ENCODE results near the gene ZNF385B. TPM values are rescaled to one million over a fixed set of nuclear protein-coding genes. Genes with fewer than 3 reads are reported as not detected.

Gene ZNF385B
- total RNA-seq, 1 experiment from 2014 or later: 9.3 TPM

DNA sequence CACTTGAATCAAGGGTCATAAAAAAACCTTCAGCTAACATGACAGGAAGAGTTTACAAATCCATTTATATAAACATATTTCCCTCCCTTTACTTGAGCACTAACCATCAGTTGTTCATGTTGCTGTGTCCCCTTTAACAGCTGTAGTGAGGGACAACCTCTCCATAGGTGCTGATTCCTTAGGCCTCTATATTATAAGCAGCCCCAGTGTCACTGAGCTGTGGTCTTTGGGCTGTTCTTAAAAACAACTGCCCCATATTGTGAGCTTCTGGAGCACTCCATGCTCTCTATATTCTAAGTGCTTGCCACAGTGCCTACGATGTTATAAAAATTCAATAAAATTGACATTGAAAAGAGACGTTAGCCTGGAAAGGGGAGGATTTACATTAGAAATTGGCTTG is 175.3 kb downstream of the ZNF385B start:
- H3K27ac ChIP-seq (ENCODE audit: low read depth, low read length): no peak overlapping the region
- no peaks in the 10 kb centered on the region for H3K9me2 ChIP-seq (ENCODE audit: insufficient read depth)
- no peaks in the 10 kb centered on the region for H3K4me1 ChIP-seq (ENCODE audit: control insufficient read depth in 1 of 2, insufficient read depth in 2 of 2, low read length in 2 of 2)
- POLR2A ChIA-PET: no interaction called here
- H3K4me3 ChIP-seq (replicated peaks in 1 of 2; ENCODE audit: low read depth in 1 of 2, low read length in 2 of 2): no peak overlapping the region
- no peaks in the 10 kb centered on the region for H3K9me3 ChIP-seq (ENCODE audit: control insufficient read depth in 1 of 2, insufficient read depth in 1 of 2, low read depth in 1 of 2, low read length in 2 of 2)
- intact Hi-C loops (cut with micrococcal nuclease): no loop called here
- H3K27me3 ChIP-seq (ENCODE audit: insufficient read depth, low read length): no peaks in the 10 kb centered on the region
- H3K4me2 ChIP-seq (ENCODE audit: low read length): no peak overlapping the region
- H3K9ac ChIP-seq (ENCODE audit: low read length): no peak overlapping the region
- no peak for DNase-seq (ENCODE audit: low read depth, low spot score)
- CTCF ChIA-PET: no interaction called here
- no peaks in the 10 kb centered on the region for H4K20me1 ChIP-seq (ENCODE audit: insufficient read depth)
- no peak overlapping the region for H2AFZ ChIP-seq (ENCODE audit: low read depth, low read length, poor library complexity, severe bottlenecking)
- TF ChIP-seq POLR2A (IDR thresholded peaks at IDR 0.05; ENCODE audit: borderline replicate concordance, extremely low read depth, insufficient read depth, insufficient read length): no peak
- no peak for TF ChIP-seq EGR1 (IDR thresholded peaks at IDR 0.05; ENCODE audit: low read depth)
- no peak for TF ChIP-seq JUND (IDR thresholded peaks at IDR 0.05)
- no peak for TF ChIP-seq ELF1 (IDR thresholded peaks at IDR 0.05; ENCODE audit: borderline replicate concordance, low read depth)
- TF ChIP-seq CEBPB (IDR thresholded peaks at IDR 0.05; ENCODE audit: low read depth): no peak
- no peak for TF ChIP-seq TCF7L2 (IDR thresholded peaks at IDR 0.05; ENCODE audit: borderline replicate concordance, extremely low read depth, insufficient read depth, insufficient read length)
- no peaks in the 10 kb centered on the region for H3K79me2 ChIP-seq (ENCODE audit: insufficient read depth, low read length)
- BruUV-seq (replicated peaks): no TSS peak
- H3K36me3 ChIP-seq (ENCODE audit: control insufficient read depth in 1 of 2, insufficient read depth in 2 of 2, low read length in 2 of 2): no peaks in the 10 kb centered on the region
- RAD21 ChIA-PET (ENCODE audit: low non-redundant PET in 1 of 2, low total read pairs in 2 of 2, uncharacterized antibody in 2 of 2, unreplicated experiment in 2 of 2): no interaction called here
- ATAC-seq: no peak

DNA sequence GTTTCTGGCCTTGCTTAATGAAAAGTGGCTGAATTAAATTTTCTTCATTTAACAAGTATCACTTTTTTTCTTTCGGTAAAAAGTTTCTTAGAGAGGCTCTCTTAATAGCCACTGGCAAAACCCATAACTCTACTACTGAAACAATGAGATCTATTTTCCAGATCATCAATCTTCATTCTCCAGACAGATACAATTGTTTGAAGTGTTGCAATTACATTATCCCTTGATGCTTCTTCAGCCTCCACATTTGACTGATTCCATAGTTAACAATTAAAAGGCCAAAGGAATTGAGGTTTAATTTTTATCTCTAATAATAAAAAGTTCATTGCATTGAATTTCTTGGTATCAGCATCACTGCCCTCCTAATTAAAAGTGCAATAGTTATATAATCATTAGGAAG is 176.3 kb downstream of the ZNF385B start:
- H3K9ac ChIP-seq (ENCODE audit: low read length): no peak overlapping the region
- no peaks in the 10 kb centered on the region for H3K9me2 ChIP-seq (ENCODE audit: insufficient read depth)
- DNase-seq (ENCODE audit: low read depth, low spot score) (no peak), ATAC-seq (no peak)
- H3K4me1 ChIP-seq (ENCODE audit: control insufficient read depth in 1 of 2, insufficient read depth in 2 of 2, low read length in 2 of 2): no peaks in the 10 kb centered on the region
- POLR2A ChIA-PET: no interaction called here
- RAD21 ChIA-PET (ENCODE audit: low non-redundant PET in 1 of 2, low total read pairs in 2 of 2, uncharacterized antibody in 2 of 2, unreplicated experiment in 2 of 2): no interaction called here
- H2AFZ ChIP-seq (ENCODE audit: low read depth, low read length, poor library complexity, severe bottlenecking): no peak overlapping the region
- H3K9me3 ChIP-seq (ENCODE audit: control insufficient read depth in 1 of 2, insufficient read depth in 1 of 2, low read depth in 1 of 2, low read length in 2 of 2): no peaks in the 10 kb centered on the region
- H3K27ac ChIP-seq (ENCODE audit: low read depth, low read length): no peak overlapping the region
- no TSS peak for BruUV-seq (replicated peaks)
- intact Hi-C loops (cut with micrococcal nuclease): no loop called here
- H3K79me2 ChIP-seq (ENCODE audit: insufficient read depth, low read length): no peaks in the 10 kb centered on the region
- no peaks in the 10 kb centered on the region for H3K27me3 ChIP-seq (ENCODE audit: insufficient read depth, low read length)
- H3K36me3 ChIP-seq (ENCODE audit: control insufficient read depth in 1 of 2, insufficient read depth in 2 of 2, low read length in 2 of 2): no peaks in the 10 kb centered on the region
- H3K4me3 ChIP-seq (replicated peaks in 1 of 2; ENCODE audit: low read depth in 1 of 2, low read length in 2 of 2): no peak overlapping the region
- no peaks in the 10 kb centered on the region for H4K20me1 ChIP-seq (ENCODE audit: insufficient read depth)
- TF ChIP-seq SIN3A (IDR thresholded peaks at IDR 0.05; ENCODE audit: low read depth) (no peak), YY1 (IDR thresholded peaks at IDR 0.05; ENCODE audit: extremely low read depth, insufficient replicate concordance, low read depth, low read length) (no peak), POLR2AphosphoS5 (IDR thresholded peaks at IDR 0.05; ENCODE audit: low read depth, low read length) (no peak), CTCF (IDR thresholded peaks at IDR 0.05 in 2 of 3, conservative IDR thresholded peaks at IDR 0.05 in 1 of 3; ENCODE audit: borderline replicate concordance in 1 of 3, insufficient read depth in 1 of 3, low read depth in 2 of 3, low read length in 2 of 3) (no peak), TCF7L2 (IDR thresholded peaks at IDR 0.05; ENCODE audit: borderline replicate concordance, extremely low read depth, insufficient read depth, insufficient read length) (no peak), FOSL1 (IDR thresholded peaks at IDR 0.05; ENCODE audit: low read depth) (no peak), JUND (IDR thresholded peaks at IDR 0.05) (no peak), CBX3 (IDR thresholded peaks at IDR 0.05; ENCODE audit: low read depth) (no peak)
- CTCF ChIA-PET: no interaction called here
- H3K4me2 ChIP-seq (ENCODE audit: low read length): no peak overlapping the region

Measured in HCT116 (cell line).